Keratinocyte (primary cell): ENCODE measurements around the gene SMAD6. TPM values are rescaled to one million over a fixed set of nuclear protein-coding genes. Genes with fewer than 3 reads are reported as not detected.

Source experiments
- DNase-seq: peaks from one replicate; pipeline ENCODE4 v3.0.0-alpha.2; 2011; ENCODE audit warnings: low read depth, missing footprints, low spot score
- FAIRE-seq: peaks from 2 replicates; lab custom pipeline; 2011; peaks lifted over from hg19 to GRCh38; lab: Jason Lieb, UNC
- H2AFZ ChIP-seq: 2 replicates; pipeline ENCODE4 v1.6.0; 2012; ENCODE audit warnings: low read length, control low read depth, inconsistent platforms; ENCODE audit not compliant: control insufficient read depth
- H3K27ac ChIP-seq: 2 replicates; pipeline ENCODE4 v1.5.1; 2011; ENCODE audit warnings: low read length; ENCODE audit not compliant: control insufficient read depth, insufficient read depth
- H3K27me3 ChIP-seq: 3 replicates; pipeline ENCODE4 v1.6.0; 2011; ENCODE audit warnings: low read length; ENCODE audit not compliant: control insufficient read depth, insufficient read depth; ENCODE audit errors: extremely low read depth
- H3K36me3 ChIP-seq, 2 experiments: 2 replicates in 1 of 2; 3 replicates in 1 of 2; pipeline ENCODE4 v1.5.1; 2011; ENCODE audit warnings: low read length in 2 of 2, mild to moderate bottlenecking in 1 of 2; ENCODE audit not compliant: control insufficient read depth in 2 of 2, insufficient read depth in 2 of 2; ENCODE audit errors: extremely low read depth in 1 of 2
- H3K4me1 ChIP-seq: 3 replicates; pipeline ENCODE4 v1.5.1; 2011; ENCODE audit warnings: low read length; ENCODE audit not compliant: control insufficient read depth, insufficient read depth; ENCODE audit errors: extremely low read depth
- H3K4me2 ChIP-seq: 3 replicates; pipeline ENCODE4 v1.6.0; 2011; ENCODE audit warnings: low read depth, low read length; ENCODE audit not compliant: control insufficient read depth, insufficient read depth; ENCODE audit errors: extremely low read depth
- H3K4me3 ChIP-seq, 3 experiments: fragments of 200-600 bp in 1 of 3; sonication (generic) in 1 of 3; 2 replicates in 2 of 3; 3 replicates in 1 of 3; pipeline ENCODE4 v1.5.1; 2011 to 2016; ENCODE audit warnings: low read length in 3 of 3, mild to moderate bottlenecking in 3 of 3, control low read depth in 2 of 3, inconsistent platforms in 1 of 3, low read depth in 1 of 3, mixed read lengths in 1 of 3, mixed run types in 1 of 3, moderate library complexity in 1 of 3; ENCODE audit not compliant: control insufficient read depth in 2 of 3, insufficient read depth in 2 of 3; ENCODE audit errors: extremely low read depth in 1 of 3
- H3K79me2 ChIP-seq: 2 replicates; pipeline ENCODE4 v1.6.0; 2012; ENCODE audit warnings: low read length; ENCODE audit not compliant: control insufficient read depth, insufficient read depth
- H3K9ac ChIP-seq: 3 replicates; pipeline ENCODE4 v1.6.0; 2011; ENCODE audit warnings: low read length; ENCODE audit not compliant: control insufficient read depth, insufficient read depth; ENCODE audit errors: extremely low read depth
- H3K9me1 ChIP-seq: 3 replicates; pipeline ENCODE4 v1.6.0; 2011; ENCODE audit warnings: low read length; ENCODE audit not compliant: control insufficient read depth, insufficient read depth; ENCODE audit errors: extremely low read depth
- H3K9me3 ChIP-seq: 2 replicates; pipeline ENCODE4 v1.5.1; 2012; ENCODE audit warnings: low read depth, low read length; ENCODE audit not compliant: control insufficient read depth
- H4K20me1 ChIP-seq: 3 replicates; pipeline ENCODE4 v1.6.0; 2011; ENCODE audit warnings: low read length; ENCODE audit not compliant: control insufficient read depth, insufficient read depth; ENCODE audit errors: extremely low read depth
- CTCF ChIP-seq, 3 experiments: IDR thresholded peaks in 1 of 3; conservative IDR thresholded peaks in 1 of 3; optimal IDR thresholded peaks in 1 of 3; 2 replicates in 2 of 3; 3 replicates in 1 of 3; pipeline versions ENCODE3 to v1.5.1; 2011; ENCODE audit warnings: low read length in 3 of 3, mild to moderate bottlenecking in 3 of 3, moderate library complexity in 2 of 3, control low read depth in 1 of 3, inconsistent platforms in 1 of 3; ENCODE audit not compliant: insufficient read depth in 2 of 3; ENCODE audit errors: extremely low read depth in 1 of 3
- EZH2 ChIP-seq: IDR thresholded peaks from one replicate; pipeline ENCODE4 v1.6.1; 2012; ENCODE audit warnings: inconsistent platforms, mild to moderate bottlenecking, low read length, moderate library complexity
- dilution Hi-C: fragments of 300-500 bp; cut with MboI; formaldehyde crosslinking; loops from one replicate; pipeline ENCODE4 v1.7.0; 2020; ENCODE audit warnings: low sequenced_read_pairs; ENCODE audit not compliant: extremely low pct_ligation_motif_present
- polyA plus RNA-seq, 5 experiments: library from polyadenylated mRNA; depleted of rRNA in 3 of 5; stranded (reverse) in 3 of 5; stranded (forward) in 1 of 5; unstranded in 1 of 5; fragments of >200 nt; gene quantifications; 1 replicate in 1 of 5; 2 replicates in 3 of 5; 3 replicates in 1 of 5; pipeline versions ENCODE4 v1.2.1 to v1.2.3, GENCODE V29; 2011 to 2012; ENCODE audit warnings: missing spikeins in 2 of 5, low read depth in 1 of 5, low replicate concordance in 1 of 5

Gene SMAD6
- polyA plus RNA-seq, 1 donor (not counting 4 experiments of a cell fraction or from before 2014, with no cell fraction given): 0.03 TPM

- Histone ChIP-seq H3K4me3 (no peak overlapping the region), H2AFZ (no peak overlapping the region), H3K36me3 (no peaks in the 10 kb centered on the region), H3K27me3 (no peaks in the 10 kb centered on the region), H3K27ac (no peak overlapping the region), H3K4me2 (no peak overlapping the region), H4K20me1 (no peaks in the 10 kb centered on the region), H3K9ac (no peak overlapping the region), H3K9me1 (no peaks in the 10 kb centered on the region), H3K4me1 (no peaks in the 10 kb centered on the region), H3K9me3 (no peaks in the 10 kb centered on the region), H3K79me2 (no peaks in the 10 kb centered on the region)
- no peak for DNase-seq
- TF ChIP-seq CTCF (optimal IDR thresholded peaks at IDR 0.05 in 1 of 3, IDR thresholded peaks at IDR 0.05 in 1 of 3, conservative IDR thresholded peaks at IDR 0.05 in 1 of 3; ENCODE audit: extremely low read depth in 1 of 3, insufficient read depth in 2 of 3, low read length in 3 of 3) (no peak), EZH2 (no peak)
- no peak for FAIRE-seq
- dilution Hi-C loops: no loop called here
These were observed 9.0 kb upstream of the SMAD6 start for GRCh38 chr15:66692808-66693596.

- Histone ChIP-seq H3K9ac (no peak overlapping the region), H4K20me1 (no peaks in the 10 kb centered on the region), H3K79me2 (no peaks in the 10 kb centered on the region), H3K9me1 (no peaks in the 10 kb centered on the region), H3K4me2 (no peak overlapping the region), H2AFZ (no peak overlapping the region), H3K27me3 (no peaks in the 10 kb centered on the region), H3K36me3 (no peaks in the 10 kb centered on the region), H3K4me1 (peaks cover 11% of the 10 kb centered on the region), H3K27ac (no peak overlapping the region), H3K9me3 (no peaks in the 10 kb centered on the region), H3K4me3 (no peak overlapping the region)
- DNase-seq (no peak), FAIRE-seq (no peak)
- dilution Hi-C loops: no loop called here
- TF ChIP-seq EZH2 (no peak), CTCF (optimal IDR thresholded peaks at IDR 0.05 in 1 of 3, IDR thresholded peaks at IDR 0.05 in 1 of 3, conservative IDR thresholded peaks at IDR 0.05 in 1 of 3; ENCODE audit: extremely low read depth in 1 of 3, insufficient read depth in 2 of 3, low read length in 3 of 3) (no peak)
These were observed 5.3 kb upstream of the SMAD6 start for GRCh38 chr15:66696770-66697169.
